A549 treated with Hydrocortisone at 1 μM for 4 hours (cell line): Measurements from ENCODE around the gene CIAPIN1. TPM values are rescaled to one million over a fixed set of nuclear protein-coding genes. Genes with fewer than 3 reads are reported as not detected.

Experiments
- total RNA-seq: library from RNA; stranded (reverse); fragments of 200-300 nt; extraction: Qiagen RNA extraction; gene quantifications from 5 replicates; pipeline ENCODE4 v1.2.3, GENCODE V29; 2022

The CIAPIN1 gene
- 73.4 to 99.4 TPM (median 77.7 TPM) in 5 replicates for total RNA-seq

DNA sequence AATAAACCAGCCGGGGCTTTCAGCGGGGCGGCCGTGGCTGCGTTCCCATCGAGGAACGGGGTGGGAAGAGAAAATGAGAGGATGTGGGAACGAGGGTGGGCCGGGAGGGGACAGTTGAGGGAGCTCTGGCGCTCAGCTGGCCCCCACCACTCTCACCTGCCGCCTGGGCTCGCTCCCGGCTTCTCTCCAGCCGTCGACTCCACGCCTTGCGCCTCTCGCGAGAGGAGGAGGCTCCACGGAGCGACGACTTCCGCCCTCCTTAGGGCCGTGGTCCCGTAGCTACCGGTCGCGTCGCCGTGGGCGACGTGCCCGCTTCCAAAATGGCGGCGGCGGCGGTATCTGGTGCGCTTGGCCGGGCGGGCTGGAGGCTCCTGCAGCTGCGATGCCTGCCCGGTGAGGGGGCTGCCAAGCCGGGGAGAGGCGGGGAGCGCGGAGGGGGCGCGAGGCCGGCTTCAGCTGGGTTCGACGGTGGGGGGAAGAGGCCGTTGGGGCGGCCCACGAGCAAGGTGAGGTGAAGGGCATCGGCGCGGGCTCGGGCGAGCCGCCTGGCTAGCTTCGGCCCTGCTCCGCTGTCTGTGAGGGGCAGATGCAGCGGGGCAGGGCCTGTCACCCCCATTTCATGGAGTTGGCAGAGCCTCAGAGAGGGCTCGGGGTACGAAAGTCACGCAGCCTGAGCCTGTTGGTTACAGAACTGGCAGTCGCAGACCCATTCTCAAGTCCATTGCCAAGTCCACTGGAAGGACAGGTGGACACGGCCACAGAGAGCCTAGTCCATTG lies at the start of gene CIAPIN1, which contains the start of gene COQ9:
TSS of gene CIAPIN1 (minus strand) at position 200 of the 777 bp plus-strand sequence. CDS start 6,457 bp downstream, outside the sequence.
TSS of gene COQ9 (plus strand) at position 294 of the 777 bp plus-strand sequence. CDS start at position 321, 27 bp downstream.

GRCh38 chr16:57485916-57486857 lies 39.0 kb upstream of the CIAPIN1 start, which contains the start of gene DOK4:
Gene DOK4 (minus strand): TSS chr16:57486493. CDS start chr16:57479507, 6,986 bp downstream.

DNA sequence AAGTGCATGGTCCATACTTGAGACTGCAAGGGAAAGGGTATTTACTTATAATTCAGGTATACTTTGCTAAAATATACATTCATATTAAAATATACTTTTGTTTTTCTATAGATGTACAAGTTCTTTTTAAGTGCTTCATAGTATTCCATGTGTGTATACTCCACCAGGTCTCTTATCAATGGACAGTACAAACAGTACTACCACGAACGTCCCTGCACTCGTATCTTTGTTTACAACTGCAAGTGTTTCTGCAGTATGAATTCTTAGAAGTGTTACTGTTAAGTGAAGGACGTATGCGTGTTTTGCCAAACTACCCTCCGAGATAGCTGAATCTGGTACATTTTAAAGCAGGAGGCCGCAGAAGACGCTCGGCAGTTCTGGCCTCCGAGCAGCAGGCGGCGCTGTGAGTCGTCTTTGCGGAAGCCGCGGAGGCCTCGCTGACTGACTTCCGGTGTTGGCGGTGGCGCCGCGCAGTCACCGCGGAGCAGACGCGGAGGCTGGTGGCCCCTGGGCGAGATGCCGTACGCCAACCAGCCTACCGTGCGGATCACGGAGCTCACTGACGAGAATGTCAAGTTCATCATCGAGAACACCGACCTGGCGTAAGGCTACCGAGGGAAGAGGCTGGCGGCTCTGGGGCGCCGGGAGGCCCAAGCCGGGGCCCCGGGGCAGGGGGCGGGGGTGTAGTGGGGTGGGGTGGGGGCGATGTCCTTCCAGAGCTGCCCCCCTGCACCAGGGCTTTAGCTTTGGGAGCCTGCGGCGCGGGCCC lies 15.2 kb upstream of the CIAPIN1 start, which contains the start of gene POLR2C:
TSS of gene POLR2C (plus strand) at position 471 of the 769 bp plus-strand sequence. CDS start at position 517, 46 bp downstream.

GRCh38 chr16:57403965-57404817 lies 43.0 kb downstream of the CIAPIN1 start, which contains the start of gene CCL17:
Gene CCL17 (plus strand): TSS chr16:57404767. CDS start chr16:57413933, 9,166 bp downstream.

Other genes with a start within 250 kb of the CIAPIN1 start
- gene ARL2BP, start 202.1 kb downstream of the CIAPIN1 start, total RNA-seq: 76.0 to 86.4 TPM (median 80.8 TPM) in 5 replicates
- gene PLLP, start 162.7 kb downstream of the CIAPIN1 start, total RNA-seq: 0.97 to 1.7 TPM (median 1.6 TPM) in 5 replicates
- 0.05 to 0.07 TPM in 2 of 5 replicates, not detected in the others for gene CCL22, start 88.6 kb downstream of the CIAPIN1 start, total RNA-seq
- gene CX3CL1, start 74.9 kb downstream of the CIAPIN1 start, total RNA-seq: 0.08 to 0.22 TPM (median 0.11 TPM) in 5 replicates
- not detected in 5 replicates for gene CCL17, start 42.6 kb downstream of the CIAPIN1 start, total RNA-seq
- 43.7 to 49.3 TPM (median 48.8 TPM) in 5 replicates for gene COQ9, start 94 bp upstream of the CIAPIN1 start, total RNA-seq
- gene POLR2C, start 15.3 kb upstream of the CIAPIN1 start, total RNA-seq: 106 to 183 TPM (median 107 TPM) in 5 replicates
- 28.2 to 41.6 TPM (median 35.7 TPM) in 5 replicates for gene DOK4, start 39.1 kb upstream of the CIAPIN1 start, total RNA-seq
- 6.8 to 10.1 TPM (median 7.3 TPM) in 5 replicates for gene CCDC102A, start 89.2 kb upstream of the CIAPIN1 start, total RNA-seq
- gene ADGRG5, start 95.3 kb upstream of the CIAPIN1 start, total RNA-seq: 0.06 to 0.09 TPM (median 0.08 TPM) in 4 of 5 replicates, not detected in the other
- 143 to 209 TPM (median 198 TPM) in 5 replicates for gene ADGRG1, start 181.2 kb upstream of the CIAPIN1 start, total RNA-seq
- gene ADGRG3, start 220.9 kb upstream of the CIAPIN1 start, total RNA-seq: 0.41 to 0.88 TPM (median 0.46 TPM) in 5 replicates
- gene DRC7, start 247.4 kb upstream of the CIAPIN1 start, total RNA-seq: 0.06 to 0.23 TPM (median 0.10 TPM) in 4 of 5 replicates, not detected in the other